ENCODE data around the gene CALML3.

GRCh38 chr10:5498791-5499492 is 25.8 kb upstream of the CALML3 start:
- TF ChIP-seq GABPA (IDR thresholded peaks at IDR 0.05; ENCODE audit: low read depth) (no peak), CHD4 (IDR thresholded peaks at IDR 0.05) (no peak), IRF3 (IDR thresholded peaks at IDR 0.05) (no peak), CTCF (IDR thresholded peaks at IDR 0.05 in 2 of 3, conservative IDR thresholded peaks at IDR 0.05 in 1 of 3; ENCODE audit: control insufficient read depth in 2 of 3, extremely low read depth in 1 of 3, insufficient read depth in 1 of 3, low read depth in 3 of 3, low read length in 3 of 3) (no peak), RAD21 (IDR thresholded peaks at IDR 0.05; ENCODE audit: insufficient read depth, low read depth, low read length) (no peak), ZNF274 (IDR thresholded peaks at IDR 0.05; ENCODE audit: insufficient read depth, insufficient read length) (no peak), FOS (IDR thresholded peaks at IDR 0.05; ENCODE audit: borderline replicate concordance, extremely low read depth, insufficient read length) (no peak), POLR2AphosphoS5 (IDR thresholded peaks at IDR 0.05; ENCODE audit: low read length) (no peak), CHD2 (IDR thresholded peaks at IDR 0.05; ENCODE audit: borderline replicate concordance, low read depth, low read length) (no peak), REST (IDR thresholded peaks at IDR 0.05; ENCODE audit: low read depth, low read length) (no peak), CREB1 (IDR thresholded peaks at IDR 0.05; ENCODE audit: low read depth) (no peak), FOXM1 (IDR thresholded peaks at IDR 0.05; ENCODE audit: low read depth, low read length) (no peak)

Measured in GM12878 (cell line).